GM19099 (cell line): Measurements from ENCODE around the gene NLRP8.

Source experiments
- POLR2A ChIP-seq: IDR thresholded peaks from 3 replicates; pipeline ENCODE4 v1.6.1; 2011; ENCODE audit warnings: low read depth; ENCODE audit not compliant: insufficient read length; ENCODE audit errors: extremely low read depth

Gene NLRP8

DNA sequence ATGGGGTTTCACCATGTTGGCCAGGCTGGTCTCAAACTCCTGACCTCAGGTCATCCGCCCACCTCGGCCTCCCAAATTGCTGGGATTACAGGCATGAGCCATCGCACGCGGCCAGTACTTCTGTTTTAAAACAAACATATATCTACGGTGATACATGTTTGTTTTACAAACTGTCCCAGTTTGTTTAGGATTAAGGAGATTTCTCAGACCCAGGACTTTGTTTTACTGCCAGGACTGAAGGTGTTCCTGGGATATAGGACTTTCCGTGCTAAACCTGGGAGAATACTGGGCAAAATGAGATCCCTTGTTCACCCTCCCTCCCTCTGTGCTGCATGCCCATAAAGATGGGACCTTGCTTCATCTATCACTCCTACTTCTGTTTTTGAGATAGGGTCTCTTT lies 8.8 kb downstream of the NLRP8 start:
- no peak for TF ChIP-seq POLR2A

DNA sequence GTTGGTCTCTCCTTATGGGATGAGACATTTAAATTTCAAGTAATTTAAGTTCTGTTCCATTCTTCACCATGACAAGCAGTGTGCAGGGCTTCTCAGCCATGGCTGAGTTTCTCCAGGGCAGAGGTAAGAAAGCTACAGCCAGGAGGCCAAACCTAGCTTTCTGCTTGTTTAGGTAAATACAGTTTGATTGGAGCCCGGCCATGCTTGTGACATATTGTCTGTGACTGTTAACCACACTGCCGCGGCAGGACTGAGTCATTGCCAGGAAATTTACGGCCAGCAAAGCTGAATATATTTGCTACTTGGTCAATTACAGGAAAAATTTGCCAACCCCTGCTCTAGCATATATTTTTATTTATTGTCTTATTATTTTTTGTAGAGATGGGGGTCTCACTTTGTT lies 10.7 kb downstream of the NLRP8 start:
- TF ChIP-seq POLR2A: no peak

DNA sequence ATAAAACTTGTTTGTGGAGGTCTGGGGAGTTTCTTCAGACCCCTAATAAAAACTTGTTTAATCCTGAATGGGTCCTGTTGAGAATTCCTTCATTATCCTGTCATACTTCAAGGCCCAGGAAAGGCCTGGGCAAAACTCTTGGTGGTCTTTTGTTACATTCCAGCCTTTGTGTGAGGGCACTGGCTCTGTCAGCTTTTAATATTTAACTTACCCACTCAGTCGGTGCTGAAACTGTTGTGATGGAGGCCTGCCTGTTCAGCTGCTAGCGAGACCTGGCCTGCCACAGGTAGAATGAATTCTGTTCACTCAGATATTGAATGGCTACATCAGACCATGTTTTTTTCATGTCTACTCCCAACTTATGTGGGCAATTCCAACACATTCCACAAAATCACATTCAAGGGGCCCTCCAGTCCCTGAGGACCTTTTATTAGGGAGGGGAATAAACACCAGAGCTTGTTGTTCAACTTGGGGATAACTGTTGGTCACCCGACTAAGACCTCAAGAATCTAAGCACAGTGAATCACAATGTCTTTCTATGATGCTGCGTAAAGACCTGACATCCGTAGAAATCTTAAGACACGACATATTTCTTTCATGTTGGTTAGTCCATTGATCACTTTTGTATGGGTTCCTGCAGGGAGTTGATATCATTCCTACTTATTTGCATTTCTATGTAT lies 12.5 kb downstream of the NLRP8 start:
- TF ChIP-seq POLR2A: no peak

DNA sequence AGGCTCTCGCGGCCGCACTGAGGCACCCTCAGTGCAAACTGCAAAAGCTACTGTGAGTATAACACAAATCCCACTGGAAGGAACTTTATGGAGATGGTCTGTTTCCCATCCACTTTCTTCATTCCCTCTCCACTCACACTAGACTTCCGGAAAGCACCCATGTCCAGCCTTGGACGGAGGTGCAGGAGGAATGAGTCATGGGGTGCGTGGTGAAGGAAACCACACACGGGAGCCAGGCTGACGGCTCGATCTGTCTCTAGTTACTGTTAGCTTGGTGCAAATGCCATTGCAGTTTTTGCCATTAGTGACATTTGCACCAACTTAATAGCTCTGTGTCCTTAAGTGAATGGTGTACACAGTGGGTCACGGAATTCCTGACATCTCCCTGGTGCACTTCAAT lies 14.6 kb downstream of the NLRP8 start:
- TF ChIP-seq POLR2A: no peak

DNA sequence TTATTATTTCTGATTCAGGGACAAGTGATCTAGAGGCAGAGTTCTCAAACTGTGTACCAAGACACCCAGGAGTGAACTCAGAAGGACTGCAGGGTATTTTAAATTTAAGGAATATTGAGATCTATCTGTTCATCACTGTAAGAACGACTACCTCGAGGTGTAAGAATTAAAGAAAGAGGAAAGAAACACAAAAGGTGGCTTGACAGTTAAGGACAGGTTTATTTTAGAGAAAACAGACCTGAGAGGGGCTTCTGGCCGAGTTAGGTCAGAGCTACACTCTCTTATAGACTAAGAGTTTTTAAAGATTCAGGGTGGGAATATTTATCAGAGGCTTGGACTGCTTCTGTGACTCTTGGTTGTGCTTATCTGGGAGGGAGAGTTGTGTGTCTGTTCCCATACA lies 26.4 kb downstream of the NLRP8 start:
- TF ChIP-seq POLR2A: no peak

DNA sequence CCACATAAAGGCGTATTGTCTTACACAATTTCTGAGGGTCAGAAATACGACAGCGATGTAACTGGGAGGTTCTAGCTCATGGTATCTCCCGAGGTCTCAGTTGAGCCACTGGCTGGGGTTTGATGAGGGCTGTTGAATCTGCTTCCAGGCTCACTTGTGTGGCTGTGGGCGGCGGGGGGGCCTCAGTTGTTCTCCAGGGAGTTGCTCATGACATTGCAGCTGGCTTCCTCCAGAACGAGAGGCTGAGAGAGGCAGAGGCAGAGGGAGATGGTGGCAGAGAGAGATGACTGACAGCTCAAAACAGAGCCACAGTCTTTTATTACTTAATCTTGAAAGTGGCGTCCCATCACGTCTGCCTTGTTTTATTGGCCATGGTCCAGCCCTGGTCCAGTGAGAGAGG lies 32.8 kb downstream of the NLRP8 start:
- no peak for TF ChIP-seq POLR2A

DNA sequence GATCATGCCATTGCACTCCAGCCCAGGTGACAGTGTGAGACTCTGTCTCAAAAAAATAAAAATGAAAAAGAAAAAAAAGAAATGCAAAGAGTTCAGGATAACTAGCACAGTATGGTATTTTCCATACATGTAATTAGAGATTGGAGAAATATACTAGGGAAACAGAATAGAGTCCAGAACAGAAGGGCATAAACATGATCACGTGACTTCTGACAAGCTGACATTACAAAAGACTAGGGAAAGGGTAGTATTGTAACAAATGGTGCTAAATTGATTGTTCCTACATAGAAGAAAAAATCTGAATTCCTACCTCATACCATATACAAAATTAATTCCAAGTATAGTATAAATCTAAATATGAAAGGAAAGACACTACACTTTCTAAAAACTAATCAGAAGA lies 37.6 kb downstream of the NLRP8 start:
- TF ChIP-seq POLR2A: no peak

DNA sequence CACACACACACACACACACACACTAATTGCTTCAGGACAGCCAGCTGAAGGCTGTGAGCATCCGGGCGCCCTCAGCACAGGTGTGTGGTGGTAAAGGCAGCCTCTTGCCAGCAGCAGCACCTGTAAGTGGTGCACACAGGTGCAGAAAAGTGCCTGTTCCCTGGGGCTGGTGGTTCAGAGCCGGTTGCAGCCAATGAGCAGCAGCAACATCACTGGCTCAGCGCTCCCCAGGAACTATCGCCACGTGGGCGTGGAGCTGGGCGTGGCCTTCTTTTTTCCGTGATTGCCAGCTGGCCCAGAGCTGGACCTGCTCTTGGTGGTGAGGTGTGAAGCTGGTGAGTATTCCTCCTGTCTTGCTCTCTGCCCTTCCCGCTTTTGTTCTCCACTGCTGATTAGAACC lies 38.9 kb downstream of the NLRP8 start, which contains the start of gene NLRP5:
TSS of gene NLRP5 (plus strand) at position 289 of the 400 bp plus-strand sequence.
- TF ChIP-seq POLR2A: no peak

DNA sequence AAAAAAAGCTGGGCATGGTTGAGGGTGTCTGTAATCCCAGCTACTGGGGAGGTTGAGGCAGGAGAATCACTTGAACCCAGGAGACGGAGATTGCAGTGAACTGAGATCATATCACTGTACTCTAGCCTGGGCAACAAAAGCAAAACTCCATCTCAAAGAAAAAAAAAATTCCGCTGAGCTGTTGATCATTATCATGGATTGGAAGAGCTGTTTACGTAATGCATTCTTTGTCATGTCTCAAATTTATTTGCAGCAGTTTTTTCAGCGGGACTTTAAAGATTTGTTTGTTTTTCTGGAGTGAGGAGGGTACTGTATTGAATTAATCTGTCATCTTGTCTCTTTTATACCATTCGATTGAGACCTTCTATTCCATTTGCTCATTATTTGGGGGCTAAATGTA lies 43.2 kb downstream of the NLRP8 start:
- no peak for TF ChIP-seq POLR2A

DNA sequence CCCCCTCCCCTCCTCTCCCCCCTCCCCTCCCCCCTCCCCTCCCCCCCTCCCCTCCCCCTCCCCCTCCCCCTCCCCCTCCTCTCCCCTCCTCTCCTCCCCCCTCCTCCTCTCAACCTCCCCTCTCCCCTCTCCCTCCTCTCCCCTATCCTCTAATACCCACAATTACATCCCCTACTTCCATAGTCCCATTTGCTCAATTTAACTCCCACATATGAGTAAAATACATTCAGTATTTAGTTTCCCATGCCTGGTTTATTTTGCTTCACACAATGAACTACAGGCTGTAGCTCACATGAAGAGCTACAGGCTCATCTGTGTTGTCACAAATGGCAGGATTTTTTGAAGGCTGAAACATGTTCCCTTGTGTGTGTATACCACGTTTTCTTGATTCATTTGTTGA lies 45.9 kb downstream of the NLRP8 start:
- no peak for TF ChIP-seq POLR2A

DNA sequence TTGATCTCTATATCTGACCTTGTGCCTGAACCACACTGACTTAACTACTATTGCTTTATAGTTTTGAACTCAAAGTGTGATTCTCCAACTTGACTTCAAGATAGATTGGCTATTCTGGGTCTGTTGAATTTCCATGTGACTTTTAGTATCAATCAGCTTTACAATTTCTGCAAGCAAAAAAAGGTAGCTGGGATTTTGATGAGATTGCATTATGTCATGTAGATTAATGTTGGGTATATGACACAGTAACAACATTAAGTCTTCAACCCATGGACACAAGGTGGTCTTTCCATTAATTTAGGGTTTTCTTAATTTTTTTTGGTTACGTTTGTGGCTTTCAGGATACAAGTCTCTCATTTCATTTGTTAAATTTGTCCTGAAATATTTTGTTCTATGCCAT lies 67.1 kb downstream of the NLRP8 start:
- no peak for TF ChIP-seq POLR2A

DNA sequence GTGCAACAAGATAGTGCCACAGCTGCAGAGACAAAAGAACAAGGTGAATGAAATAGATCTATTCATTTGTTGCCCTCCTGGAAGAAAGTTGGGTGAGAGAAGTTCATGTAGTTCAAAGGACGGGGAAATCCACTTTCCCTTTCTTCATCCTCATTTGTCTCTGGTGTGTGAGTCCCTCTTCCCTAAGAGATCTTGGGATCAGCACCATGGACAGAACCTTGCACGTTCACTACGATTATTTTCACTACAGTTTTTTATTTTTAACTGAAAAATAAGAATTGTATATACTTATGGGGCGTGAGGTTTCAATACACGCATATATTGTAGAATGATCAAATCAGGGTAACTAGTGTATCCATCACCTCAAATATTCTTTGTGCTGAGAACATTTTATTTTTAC lies 68.1 kb downstream of the NLRP8 start:
- TF ChIP-seq POLR2A: no peak

DNA sequence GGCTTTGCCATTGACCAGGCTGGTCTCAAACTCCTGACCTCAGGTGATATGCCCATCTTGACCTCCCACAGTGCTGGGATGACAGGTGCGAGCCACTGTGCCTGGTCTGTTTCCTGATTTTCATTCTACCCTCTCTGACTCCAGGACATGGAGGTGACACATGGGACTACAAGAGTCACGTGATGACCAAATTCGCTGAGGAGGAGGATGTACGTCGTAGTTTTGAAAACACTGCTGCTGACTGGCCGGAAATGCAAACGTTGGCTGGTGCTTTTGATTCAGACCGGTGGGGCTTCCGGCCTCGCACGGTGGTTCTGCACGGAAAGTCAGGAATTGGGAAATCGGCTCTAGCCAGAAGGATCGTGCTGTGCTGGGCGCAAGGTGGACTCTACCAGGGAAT lies 79.1 kb downstream of the NLRP8 start:
- no peak for TF ChIP-seq POLR2A
